Liver (tissue), 3 donors: ENCODE measurements around the gene MMP23B.
"Not testable (repeated sequence)": the region's sequence is repeated elsewhere in the genome, so short reads cannot be mapped to it uniquely, and the experiment has no call there.

Experiments used
- JUND ChIP-seq, 2 donors: IDR thresholded peaks; 2 replicates each; pipeline ENCODE4 v1.6.1; 2016; ENCODE audit warnings: antibody characterized with exemption in 2 of 2
- RAD21 ChIP-seq, 2 donors: IDR thresholded peaks; 2 replicates each; pipeline ENCODE4 v1.6.1; 2016; ENCODE audit warnings: antibody characterized with exemption in 2 of 2, mild to moderate bottlenecking in 2 of 2
- TAF1 ChIP-seq: conservative IDR thresholded peaks from 2 replicates; pipeline ENCODE4 v1.6.1; 2016; ENCODE audit warnings: antibody characterized with exemption, mild to moderate bottlenecking
- TF ChIP-seq, protein P1 (sequence below): fragments of 150-350 bp; IDR thresholded peaks from 2 replicates; pipeline ENCODE4 v1.5.1; 2017; ENCODE audit warnings: improper control_type of control experiment, low read depth, low read length; ENCODE audit not compliant: missing input control
- TF ChIP-seq, protein P2 (sequence below): IDR thresholded peaks from 2 replicates; pipeline ENCODE4 v1.6.1; 2016; ENCODE audit warnings: antibody characterized with exemption, mild to moderate bottlenecking
- donor health status: healthy.
- donor health status: healthy.

DNA sequence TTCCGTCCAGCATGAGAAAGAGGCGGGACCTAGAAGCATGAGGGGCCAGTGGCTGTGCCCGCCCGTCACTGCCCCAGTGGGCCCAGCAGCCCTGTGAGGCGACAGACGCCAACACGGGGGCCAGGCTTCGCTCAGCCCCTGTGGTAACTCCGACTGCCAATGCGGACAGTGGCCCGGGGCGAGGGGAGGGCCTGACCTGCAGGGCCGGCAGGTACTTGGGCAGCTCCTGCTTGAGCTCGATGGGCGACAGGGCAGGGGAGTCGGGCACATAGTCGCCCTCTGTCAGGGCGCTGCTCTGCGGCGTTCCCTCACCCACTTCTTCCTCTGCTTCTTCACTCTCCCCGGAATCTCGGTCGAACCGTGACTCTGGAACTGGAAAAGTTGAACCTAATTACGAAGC lies 8.1 kb downstream of the MMP23B start:
- TF ChIP-seq TAF1; RAD21 (IDR thresholded peaks at IDR 0.05); JUND (IDR thresholded peaks at IDR 0.05): not testable (repeated sequence)
- TF ChIP-seq, protein P1, sequence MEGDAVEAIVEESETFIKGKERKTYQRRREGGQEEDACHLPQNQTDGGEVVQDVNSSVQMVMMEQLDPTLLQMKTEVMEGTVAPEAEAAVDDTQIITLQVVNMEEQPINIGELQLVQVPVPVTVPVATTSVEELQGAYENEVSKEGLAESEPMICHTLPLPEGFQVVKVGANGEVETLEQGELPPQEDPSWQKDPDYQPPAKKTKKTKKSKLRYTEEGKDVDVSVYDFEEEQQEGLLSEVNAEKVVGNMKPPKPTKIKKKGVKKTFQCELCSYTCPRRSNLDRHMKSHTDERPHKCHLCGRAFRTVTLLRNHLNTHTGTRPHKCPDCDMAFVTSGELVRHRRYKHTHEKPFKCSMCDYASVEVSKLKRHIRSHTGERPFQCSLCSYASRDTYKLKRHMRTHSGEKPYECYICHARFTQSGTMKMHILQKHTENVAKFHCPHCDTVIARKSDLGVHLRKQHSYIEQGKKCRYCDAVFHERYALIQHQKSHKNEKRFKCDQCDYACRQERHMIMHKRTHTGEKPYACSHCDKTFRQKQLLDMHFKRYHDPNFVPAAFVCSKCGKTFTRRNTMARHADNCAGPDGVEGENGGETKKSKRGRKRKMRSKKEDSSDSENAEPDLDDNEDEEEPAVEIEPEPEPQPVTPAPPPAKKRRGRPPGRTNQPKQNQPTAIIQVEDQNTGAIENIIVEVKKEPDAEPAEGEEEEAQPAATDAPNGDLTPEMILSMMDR = not testable (repeated sequence)
- TF ChIP-seq, protein P2, sequence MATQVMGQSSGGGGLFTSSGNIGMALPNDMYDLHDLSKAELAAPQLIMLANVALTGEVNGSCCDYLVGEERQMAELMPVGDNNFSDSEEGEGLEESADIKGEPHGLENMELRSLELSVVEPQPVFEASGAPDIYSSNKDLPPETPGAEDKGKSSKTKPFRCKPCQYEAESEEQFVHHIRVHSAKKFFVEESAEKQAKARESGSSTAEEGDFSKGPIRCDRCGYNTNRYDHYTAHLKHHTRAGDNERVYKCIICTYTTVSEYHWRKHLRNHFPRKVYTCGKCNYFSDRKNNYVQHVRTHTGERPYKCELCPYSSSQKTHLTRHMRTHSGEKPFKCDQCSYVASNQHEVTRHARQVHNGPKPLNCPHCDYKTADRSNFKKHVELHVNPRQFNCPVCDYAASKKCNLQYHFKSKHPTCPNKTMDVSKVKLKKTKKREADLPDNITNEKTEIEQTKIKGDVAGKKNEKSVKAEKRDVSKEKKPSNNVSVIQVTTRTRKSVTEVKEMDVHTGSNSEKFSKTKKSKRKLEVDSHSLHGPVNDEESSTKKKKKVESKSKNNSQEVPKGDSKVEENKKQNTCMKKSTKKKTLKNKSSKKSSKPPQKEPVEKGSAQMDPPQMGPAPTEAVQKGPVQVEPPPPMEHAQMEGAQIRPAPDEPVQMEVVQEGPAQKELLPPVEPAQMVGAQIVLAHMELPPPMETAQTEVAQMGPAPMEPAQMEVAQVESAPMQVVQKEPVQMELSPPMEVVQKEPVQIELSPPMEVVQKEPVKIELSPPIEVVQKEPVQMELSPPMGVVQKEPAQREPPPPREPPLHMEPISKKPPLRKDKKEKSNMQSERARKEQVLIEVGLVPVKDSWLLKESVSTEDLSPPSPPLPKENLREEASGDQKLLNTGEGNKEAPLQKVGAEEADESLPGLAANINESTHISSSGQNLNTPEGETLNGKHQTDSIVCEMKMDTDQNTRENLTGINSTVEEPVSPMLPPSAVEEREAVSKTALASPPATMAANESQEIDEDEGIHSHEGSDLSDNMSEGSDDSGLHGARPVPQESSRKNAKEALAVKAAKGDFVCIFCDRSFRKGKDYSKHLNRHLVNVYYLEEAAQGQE = not testable (repeated sequence)
